Measurements from ENCODE around the gene GFY.

The GFY gene

GRCh38 chr19:49428547-49429451 is 3.6 kb downstream of the GFY start:
- DNase-seq (ENCODE audit: low read depth) = no peak

- DNase-seq (ENCODE audit: low read depth) = no peak
Observed at GRCh38 chr19:49430172-49430677, 5.0 kb downstream of the GFY start.

- no peak for DNase-seq (ENCODE audit: low read depth)
Observed at GRCh38 chr19:49430678-49431329, 5.6 kb downstream of the GFY start.

GRCh38 chr19:49431330-49431749 is 6.2 kb downstream of the GFY start:
- no peak for DNase-seq (ENCODE audit: low read depth)

- no peak for DNase-seq (ENCODE audit: low read depth)
Observed at GRCh38 chr19:49432141-49433073, 7.2 kb downstream of the GFY start.

- no peak for DNase-seq (ENCODE audit: low read depth)
Observed at GRCh38 chr19:49433240-49433901, 8.2 kb downstream of the GFY start.

GRCh38 chr19:49434907-49435583 is 9.9 kb downstream of the GFY start:
- no peak for DNase-seq (ENCODE audit: low read depth)

GRCh38 chr19:49435670-49436069 is 10.5 kb downstream of the GFY start:
- no peak for DNase-seq (ENCODE audit: low read depth)

GRCh38 chr19:49436381-49437017 is 11.3 kb downstream of the GFY start:
- no peak for DNase-seq (ENCODE audit: low read depth)

- DNase-seq (ENCODE audit: low read depth) = no peak
Observed at GRCh38 chr19:49437231-49437630, 12.0 kb downstream of the GFY start.

- DNase-seq (ENCODE audit: low read depth) = no peak
Observed at GRCh38 chr19:49438261-49438660, 13.1 kb downstream of the GFY start.

GRCh38 chr19:49439836-49440235 is 14.6 kb downstream of the GFY start:
- DNase-seq (ENCODE audit: low read depth) = no peak

- DNase-seq (ENCODE audit: low read depth) = no peak
Observed at GRCh38 chr19:49440439-49441209, 15.4 kb downstream of the GFY start.

GRCh38 chr19:49441210-49441959 is 16.2 kb downstream of the GFY start, which contains the start of gene SLC17A7:
Gene SLC17A7 (minus strand): TSS chr19:49441527. CDS start chr19:49441379, 148 bp downstream.
- no peak for DNase-seq (ENCODE audit: low read depth)

GRCh38 chr19:49441960-49442350 is 16.8 kb downstream of the GFY start:
- DNase-seq (ENCODE audit: low read depth) = no peak

- DNase-seq (ENCODE audit: low read depth) = no peak
Observed at GRCh38 chr19:49442354-49442753, 17.2 kb downstream of the GFY start.

GRCh38 chr19:49442771-49443365 is 17.7 kb downstream of the GFY start:
- no peak for DNase-seq (ENCODE audit: low read depth)

- DNase-seq (ENCODE audit: low read depth) = peak; percentile 86
Observed at GRCh38 chr19:49443366-49444099, 18.3 kb downstream of the GFY start.

Data from activated T-helper 1 cell treated with Interleukin-2 at 50 U/mL for 16 hours (primary cell).